Mononuclear cell (primary cell): Measurements from ENCODE around the gene SAMD4B. TPM values are rescaled to one million over a fixed set of nuclear protein-coding genes. Genes with fewer than 3 reads are reported as not detected.
A peak's percentile ranks its signal among the peaks of the same experiment; 100 is the strongest.

Source experiments
- H3K27me3 ChIP-seq: 2 replicates; pipeline ENCODE4 v1.6.0; 2011; ENCODE audit warnings: low read length, control low read depth; ENCODE audit not compliant: insufficient read depth
- H3K4me1 ChIP-seq: 2 replicates; pipeline ENCODE4 v1.5.1; 2011; ENCODE audit warnings: mild to moderate bottlenecking, low read length, control low read depth; ENCODE audit not compliant: insufficient read depth
- H3K4me3 ChIP-seq: 2 replicates; pipeline ENCODE4 v1.5.1; 2011; ENCODE audit warnings: mild to moderate bottlenecking, low read length, moderate library complexity
- H3K9me3 ChIP-seq: 2 replicates; pipeline ENCODE4 v1.5.1; 2011; ENCODE audit warnings: low read depth, mild to moderate bottlenecking, control low read depth, low read length
- total RNA-seq: library from RNA; depleted of rRNA; stranded (reverse); fragments of >200 nt; gene quantifications from one replicate; pipeline ENCODE4 v1.2.3, GENCODE V29; 2012

SAMD4B gene
- total RNA-seq, 1 donor: 30.0 TPM

DNA sequence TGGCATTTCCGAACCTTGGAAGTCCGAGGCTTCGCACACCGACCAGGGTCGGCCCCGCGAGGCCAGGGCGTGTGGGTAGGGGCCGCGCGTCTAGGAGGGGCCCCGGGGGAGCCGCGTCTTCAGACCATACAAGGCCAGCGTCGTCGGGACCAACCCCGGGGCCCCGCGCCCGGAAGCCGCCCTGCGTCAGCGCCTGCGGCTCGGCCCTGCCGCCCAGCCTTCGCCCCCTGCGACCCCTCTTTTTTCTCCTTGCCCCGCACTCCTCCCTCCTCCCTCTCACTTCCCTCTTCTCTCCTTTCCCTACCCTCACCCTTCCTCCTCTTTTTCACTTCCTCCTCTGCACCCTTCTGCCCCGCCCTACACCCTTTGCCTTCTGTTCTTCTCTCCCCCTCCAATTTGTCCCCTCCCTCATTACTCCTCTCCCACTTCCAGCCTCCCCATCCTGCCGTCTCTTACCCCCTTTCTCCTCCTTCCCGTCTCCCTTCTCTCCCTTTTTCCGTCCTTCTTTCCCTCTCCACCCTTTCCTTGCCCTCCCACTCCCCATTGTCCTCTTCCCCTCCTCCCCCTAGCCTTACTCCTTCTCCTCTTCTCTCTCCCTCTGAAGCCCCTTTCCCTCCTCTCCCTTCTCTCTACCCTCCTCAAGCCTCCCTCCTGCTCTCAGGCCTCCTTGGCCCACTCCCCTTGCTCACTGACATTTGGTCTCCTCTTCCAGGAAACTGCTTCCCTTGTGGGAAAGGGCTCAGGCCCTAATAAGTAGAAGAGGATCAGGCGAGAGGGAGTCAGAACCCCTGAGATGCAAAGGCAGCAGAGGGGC, 68.0 kb downstream of the SAMD4B start:
- H3K4me1 ChIP-seq: peaks cover 45% of the 10 kb centered on the region
- no peaks in the 10 kb centered on the region for H3K9me3 ChIP-seq
- no peaks in the 10 kb centered on the region for H3K27me3 ChIP-seq
- peak overlapping the region; percentile 100 for H3K4me3 ChIP-seq

DNA sequence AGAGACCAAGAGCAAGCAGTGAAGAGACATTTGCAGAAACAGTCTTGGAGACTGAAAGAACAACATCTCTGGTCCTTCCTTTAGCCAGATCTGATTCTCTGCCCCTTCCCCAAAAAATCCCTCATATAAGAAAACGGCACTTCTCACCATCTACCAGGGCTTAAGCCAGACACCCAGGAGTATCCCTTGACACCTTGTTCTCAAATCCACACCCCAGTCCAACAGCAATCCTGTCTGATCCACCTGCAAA, 68.5 kb downstream of the SAMD4B start:
- H3K9me3 ChIP-seq: no peaks in the 10 kb centered on the region
- H3K27me3 ChIP-seq: no peaks in the 10 kb centered on the region
- H3K4me1 ChIP-seq: peaks cover 40% of the 10 kb centered on the region
- peak overlapping the region; percentile 100 for H3K4me3 ChIP-seq

DNA sequence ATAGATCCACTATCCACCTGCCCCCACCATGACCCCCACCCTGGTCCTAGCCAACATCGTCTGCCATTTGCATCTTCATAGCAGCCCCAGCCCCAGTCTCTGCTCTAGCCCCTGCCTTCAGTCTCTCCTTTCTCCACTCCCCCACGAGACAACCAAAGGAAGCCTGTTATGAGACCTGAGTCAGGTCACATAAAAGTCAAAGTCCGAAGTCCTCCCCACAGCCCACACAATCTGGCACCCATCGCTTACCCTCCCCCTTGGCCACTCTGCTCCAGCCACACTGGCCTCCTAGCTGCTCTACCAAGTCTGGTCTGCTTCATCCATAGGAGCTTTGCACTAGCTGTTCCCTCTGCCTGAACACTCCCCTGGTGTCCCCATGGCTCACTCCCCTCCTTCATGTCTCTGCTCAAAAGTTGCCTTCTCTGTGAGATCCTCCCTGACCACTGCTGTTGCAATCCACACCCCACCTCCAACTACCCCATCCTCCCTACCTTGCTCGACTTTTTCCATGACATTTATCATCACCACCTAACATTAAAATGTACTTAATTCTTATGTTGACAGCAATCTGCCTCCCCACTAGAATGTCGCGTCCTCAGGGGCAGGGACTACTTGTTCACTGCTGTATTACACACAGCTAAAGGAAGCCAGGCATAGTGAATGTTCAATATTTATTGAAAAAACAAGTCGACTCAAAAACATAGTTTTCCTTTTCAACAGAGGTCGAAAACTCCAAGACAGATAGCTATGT, 69.0 kb downstream of the SAMD4B start:
- H3K4me1 ChIP-seq: peaks cover 35% of the 10 kb centered on the region
- H3K27me3 ChIP-seq: no peaks in the 10 kb centered on the region
- H3K4me3 ChIP-seq: peak overlapping the region; percentile 100
- no peaks in the 10 kb centered on the region for H3K9me3 ChIP-seq

DNA sequence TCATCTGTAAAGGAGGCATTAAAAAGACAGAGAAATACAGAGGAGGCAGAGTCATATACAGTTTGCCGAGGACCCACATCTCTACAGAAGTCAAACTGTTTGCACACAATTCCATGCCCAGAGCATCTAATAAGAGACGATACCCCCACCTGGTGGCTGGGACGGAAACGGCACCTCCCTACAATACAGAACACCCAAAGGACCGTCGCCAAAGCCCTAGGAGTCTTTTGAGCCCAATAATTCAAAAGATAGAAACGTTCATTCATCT, 69.5 kb downstream of the SAMD4B start:
- Histone ChIP-seq H3K27me3 (no peaks in the 10 kb centered on the region), H3K9me3 (no peaks in the 10 kb centered on the region), H3K4me1 (peaks cover 35% of the 10 kb centered on the region), H3K4me3 (peak overlapping the region; percentile 100)

DNA sequence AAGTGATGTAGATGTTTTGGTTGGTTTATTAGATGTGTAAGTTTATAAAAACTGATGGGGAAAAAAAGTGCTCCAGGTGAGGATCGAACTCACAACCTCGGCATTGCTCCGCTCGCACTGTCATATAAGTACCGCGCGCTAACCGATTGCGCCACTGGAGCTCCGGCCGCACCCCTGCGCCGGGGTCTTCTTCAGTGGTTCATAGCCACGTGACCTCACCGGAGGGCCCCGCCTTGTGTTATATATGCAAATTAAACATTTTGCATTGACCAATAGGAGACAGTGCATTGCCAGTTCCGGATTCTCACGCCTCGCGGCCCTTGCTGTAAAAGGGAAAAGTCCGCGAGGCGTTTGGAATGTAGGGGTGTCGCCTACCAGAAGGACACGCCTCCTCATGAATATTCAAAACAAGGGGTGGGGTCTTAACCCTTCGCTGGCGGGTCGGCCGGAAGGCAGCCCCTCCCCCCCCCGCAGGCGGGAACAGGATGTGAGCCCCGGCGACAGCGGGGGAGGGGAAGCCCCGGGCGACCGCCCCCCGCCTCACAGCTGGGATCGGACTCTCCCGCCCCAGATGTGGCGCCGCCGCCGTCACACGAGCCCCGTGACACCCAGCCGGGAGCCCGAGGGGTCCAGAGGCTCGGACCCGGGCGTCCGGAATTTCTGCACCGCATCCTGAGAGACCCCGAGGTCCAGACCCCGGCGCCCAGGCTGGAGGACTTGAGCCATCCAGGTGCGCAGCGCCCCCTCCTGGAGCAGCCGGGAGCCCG, 70.1 kb downstream of the SAMD4B start, which contains the start of gene PLEKHG2:
PLEKHG2 (plus strand) TSS at position 570 of the 767 bp plus-strand sequence. CDS start 1,418 bp downstream, outside the sequence.
- Histone ChIP-seq H3K4me1 (peaks cover 35% of the 10 kb centered on the region), H3K9me3 (no peaks in the 10 kb centered on the region), H3K27me3 (no peaks in the 10 kb centered on the region), H3K4me3 (peak within 1 kb of the TSS; percentile 100)

DNA sequence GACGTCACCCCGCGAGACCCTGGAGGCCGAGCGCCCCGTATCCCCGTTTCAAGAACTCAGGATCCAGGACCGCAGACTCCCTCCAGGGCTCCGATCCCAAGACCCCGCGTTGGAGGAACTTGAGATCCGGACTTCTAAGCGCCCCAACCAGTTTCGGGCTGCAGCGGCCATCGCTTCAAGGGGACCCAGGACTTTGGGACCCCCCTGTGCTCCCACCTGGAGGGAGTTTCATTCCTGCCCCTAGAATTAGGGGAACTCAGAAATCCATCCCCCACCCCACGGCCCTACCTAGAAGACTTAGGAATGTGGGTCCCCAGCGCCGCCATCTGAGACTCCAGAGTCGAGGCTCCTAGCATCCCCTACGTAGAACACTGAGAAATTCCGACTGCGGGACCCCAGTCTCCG, 70.6 kb downstream of the SAMD4B start:
- H3K4me1 ChIP-seq: peaks cover 35% of the 10 kb centered on the region
- no peaks in the 10 kb centered on the region for H3K27me3 ChIP-seq
- H3K4me3 ChIP-seq: peak overlapping the region; percentile 100
- H3K9me3 ChIP-seq: no peaks in the 10 kb centered on the region

DNA sequence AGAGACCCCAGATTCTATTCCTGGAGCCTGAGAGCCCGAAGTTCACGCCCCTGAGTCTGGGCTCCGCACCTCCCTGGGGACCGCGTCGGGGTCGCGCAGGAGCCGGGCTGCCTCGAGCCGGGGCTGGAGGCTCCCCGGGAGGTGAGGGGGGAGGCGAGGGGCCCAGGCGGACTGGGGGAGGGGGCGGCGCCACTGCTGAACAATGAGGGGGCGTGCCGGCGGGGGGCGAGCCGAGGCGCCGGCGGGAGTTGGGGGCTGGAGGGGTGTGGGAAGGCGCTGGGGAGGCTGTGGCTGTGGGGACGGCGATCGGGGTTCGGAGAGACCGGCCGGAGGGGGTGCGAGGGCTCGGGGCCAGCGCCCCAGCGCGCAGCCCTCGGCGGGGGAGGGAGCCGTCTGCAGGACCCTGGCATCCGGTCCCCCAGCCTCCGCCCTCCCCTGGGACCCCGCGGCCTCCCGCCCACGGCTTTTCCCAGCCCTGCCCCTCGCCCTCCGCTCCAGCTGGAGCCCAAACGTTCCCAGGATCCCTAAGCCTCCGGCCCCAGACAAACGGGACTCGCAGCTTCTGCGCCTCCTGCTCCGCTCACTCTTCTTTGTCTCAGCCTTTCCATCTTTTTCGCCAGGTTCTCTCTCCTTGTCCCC, 71.2 kb downstream of the SAMD4B start:
- Histone ChIP-seq H3K4me3 (peak overlapping the region; percentile 100), H3K9me3 (no peaks in the 10 kb centered on the region), H3K4me1 (peaks cover 33% of the 10 kb centered on the region), H3K27me3 (no peaks in the 10 kb centered on the region)

DNA sequence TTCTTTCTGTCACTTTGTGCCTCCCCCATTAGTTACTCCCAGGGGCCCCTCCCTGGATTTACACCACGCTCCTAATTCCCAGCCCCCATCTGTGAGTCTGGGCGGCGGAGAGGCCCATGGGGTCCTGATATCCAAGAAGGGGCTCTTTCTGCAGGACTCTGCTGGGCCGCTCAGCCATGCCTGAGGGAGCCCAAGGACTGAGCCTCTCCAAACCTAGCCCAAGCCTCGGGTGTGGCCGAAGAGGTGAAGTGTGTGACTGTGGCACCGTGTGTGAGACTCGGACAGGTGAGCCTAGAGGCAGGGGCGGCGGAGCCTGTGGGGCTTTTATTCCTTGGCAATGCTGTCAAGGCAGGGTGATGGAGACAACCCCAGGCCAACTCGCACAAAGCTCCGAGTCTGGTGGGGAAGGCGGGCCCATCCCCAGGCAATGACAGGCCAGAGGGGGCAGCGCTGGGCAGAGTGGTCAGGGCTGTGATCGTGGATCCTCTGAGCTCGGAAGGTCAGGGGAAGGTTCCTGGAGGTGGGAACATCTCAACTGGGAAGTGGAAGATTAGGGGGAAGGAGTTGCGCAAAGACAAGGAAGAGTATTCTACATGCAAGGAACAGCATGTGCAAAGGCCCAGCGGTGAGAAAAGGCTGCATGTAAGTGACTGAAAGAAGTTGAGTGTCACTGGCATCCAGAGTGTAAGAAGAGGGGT, 71.8 kb downstream of the SAMD4B start:
- H3K4me3 ChIP-seq: no peak overlapping the region
- H3K27me3 ChIP-seq: no peaks in the 10 kb centered on the region
- H3K9me3 ChIP-seq: no peaks in the 10 kb centered on the region

DNA sequence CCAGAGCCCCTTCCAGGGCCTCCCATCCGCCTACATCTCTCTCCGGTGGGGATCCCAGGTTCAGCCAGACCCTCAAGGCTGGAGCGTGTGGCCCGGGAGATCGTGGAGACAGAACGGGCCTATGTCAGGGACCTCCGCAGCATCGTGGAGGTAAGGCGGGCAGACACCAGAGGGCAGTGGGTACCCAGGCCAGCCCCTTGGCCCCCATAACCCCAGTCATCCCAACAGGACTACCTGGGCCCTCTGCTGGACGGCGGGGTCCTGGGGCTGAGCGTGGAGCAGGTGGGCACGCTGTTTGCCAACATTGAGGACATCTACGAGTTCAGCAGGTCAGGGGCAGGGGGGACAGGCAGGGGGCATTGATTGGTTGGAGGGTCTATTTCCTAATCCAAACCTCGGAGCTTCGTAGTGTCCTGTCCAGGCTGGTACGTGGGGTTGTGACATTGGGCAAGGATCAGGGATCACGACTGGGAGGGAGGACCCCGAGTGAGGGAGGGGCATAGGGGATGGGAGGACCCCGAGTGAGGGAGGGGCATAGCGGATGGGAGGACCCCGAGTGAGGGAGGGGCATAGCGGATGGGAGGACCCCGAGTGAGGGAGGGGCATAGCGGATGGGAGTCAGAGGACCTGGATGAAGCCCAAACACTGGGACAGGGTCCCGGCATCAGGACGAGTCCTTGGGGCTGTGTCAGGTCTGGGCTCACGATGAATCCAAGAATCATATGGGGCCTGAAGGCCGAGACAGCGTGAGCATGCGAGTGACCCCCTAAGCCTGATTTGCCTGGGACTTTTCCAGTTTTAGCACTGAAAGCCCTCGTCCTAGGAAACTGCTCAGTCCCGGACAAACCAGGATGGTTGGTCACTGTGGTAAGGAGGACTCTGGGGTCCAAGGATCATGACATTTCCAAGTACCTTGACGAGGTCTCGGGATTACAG, 73.2 kb downstream of the SAMD4B start:
- H3K4me1 ChIP-seq: peaks cover 25% of the 10 kb centered on the region
- no peaks in the 10 kb centered on the region for H3K9me3 ChIP-seq
- H3K27me3 ChIP-seq: no peaks in the 10 kb centered on the region
- H3K4me3 ChIP-seq: no peak overlapping the region

More for the DNA sequence above, 71.8 kb downstream of the SAMD4B start:
- H3K4me1 ChIP-seq: peaks cover 27% of the 10 kb centered on the region

DNA sequence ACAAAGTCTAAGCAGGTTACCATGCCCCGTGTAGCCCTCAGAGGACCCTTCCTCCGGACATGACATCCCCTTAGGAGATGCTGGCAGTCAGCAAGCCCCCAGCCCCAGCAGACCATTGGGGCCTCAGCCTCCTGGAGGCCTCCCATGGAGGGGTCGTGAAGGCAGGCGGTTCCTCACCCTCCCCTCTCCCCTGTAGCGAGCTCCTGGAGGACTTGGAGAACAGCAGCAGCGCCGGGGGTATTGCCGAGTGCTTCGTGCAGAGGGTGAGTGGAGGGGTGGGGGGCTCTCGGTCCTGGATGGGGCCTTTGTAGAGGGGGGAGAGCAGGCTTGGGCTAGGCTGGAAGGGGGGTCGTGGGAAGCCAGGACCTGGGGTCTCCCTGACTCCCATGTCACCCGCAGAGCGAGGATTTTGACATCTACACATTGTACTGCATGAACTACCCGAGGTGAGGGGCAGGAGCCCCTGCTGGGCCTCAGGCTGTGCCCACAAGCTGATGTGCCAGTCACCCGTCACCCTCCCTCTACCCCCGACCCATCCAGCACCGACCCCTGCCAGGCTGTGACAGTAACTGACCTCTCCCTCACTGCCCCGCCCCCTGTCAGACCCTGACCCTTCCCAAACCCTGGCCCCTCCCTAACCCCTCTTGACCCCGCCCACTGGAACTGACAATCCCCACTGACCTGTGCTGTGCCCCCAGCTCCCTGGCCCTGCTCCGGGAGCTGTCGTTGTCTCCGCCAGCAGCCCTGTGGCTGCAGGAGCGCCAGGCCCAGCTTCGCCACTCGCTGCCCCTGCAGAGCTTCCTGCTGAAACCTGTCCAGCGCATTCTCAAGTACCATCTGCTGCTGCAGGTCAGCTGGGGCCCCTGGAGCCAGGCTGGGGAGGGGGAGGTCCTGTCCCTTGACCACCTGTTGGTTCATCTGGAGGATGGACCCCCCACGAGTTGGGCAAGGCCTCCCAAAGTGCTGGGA, 74.2 kb downstream of the SAMD4B start:
- H3K4me3 ChIP-seq: no peak overlapping the region
- H3K27me3 ChIP-seq: no peaks in the 10 kb centered on the region
- no peaks in the 10 kb centered on the region for H3K9me3 ChIP-seq
- H3K4me1 ChIP-seq: peaks cover 14% of the 10 kb centered on the region

DNA sequence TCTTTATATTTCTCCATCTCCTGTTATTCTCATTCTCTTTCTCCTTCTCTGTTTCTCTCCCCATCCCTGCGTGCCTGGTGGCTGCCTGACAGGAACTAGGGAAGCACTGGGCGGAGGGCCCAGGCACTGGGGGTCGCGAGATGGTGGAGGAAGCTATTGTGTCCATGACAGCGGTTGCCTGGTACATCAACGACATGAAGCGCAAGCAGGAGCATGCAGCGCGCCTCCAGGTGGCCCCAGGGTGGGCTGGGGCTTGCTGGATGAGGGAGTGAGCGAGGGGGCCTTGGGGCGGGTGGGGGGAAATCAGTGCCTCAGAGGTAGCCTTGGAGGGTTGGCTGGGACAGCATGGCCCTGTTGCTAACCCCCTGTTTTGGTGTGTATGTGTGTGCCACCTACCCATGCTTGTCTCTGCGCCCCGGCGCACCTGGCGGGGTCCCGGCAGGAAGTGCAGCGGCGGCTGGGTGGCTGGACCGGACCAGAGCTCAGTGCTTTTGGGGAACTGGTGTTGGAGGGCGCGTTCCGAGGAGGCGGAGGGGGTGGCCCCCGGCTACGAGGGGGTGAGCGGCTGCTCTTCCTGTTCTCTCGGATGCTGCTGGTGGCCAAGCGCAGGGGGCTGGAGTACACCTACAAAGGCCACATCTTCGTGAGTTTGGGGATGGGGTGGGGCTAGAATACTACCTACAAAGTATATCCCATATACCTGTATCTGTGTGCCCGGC, 75.4 kb downstream of the SAMD4B start:
- Histone ChIP-seq H3K4me1 (peaks cover 10% of the 10 kb centered on the region), H3K9me3 (no peaks in the 10 kb centered on the region), H3K4me3 (no peak overlapping the region), H3K27me3 (no peaks in the 10 kb centered on the region)

DNA sequence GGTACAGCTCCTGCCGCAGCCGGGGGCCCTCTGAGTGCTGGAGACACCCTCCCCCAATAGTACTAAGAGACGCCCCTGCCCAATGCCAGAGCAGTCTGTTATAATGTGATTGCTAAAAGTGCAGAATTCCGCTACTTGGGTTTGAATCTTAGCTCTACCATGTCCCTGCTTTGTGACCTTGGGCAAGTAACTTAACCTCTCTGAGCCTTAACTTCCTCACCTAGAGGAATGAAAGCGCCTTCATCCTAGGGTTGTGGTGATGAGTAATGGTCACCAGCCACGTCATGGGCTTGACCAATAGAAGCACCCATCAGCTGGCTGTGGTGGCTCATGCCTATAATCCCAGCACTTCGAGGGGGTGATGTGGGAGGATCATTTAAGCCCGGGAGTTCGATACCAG, 76.8 kb downstream of the SAMD4B start:
- no peaks in the 10 kb centered on the region for H3K9me3 ChIP-seq
- H3K4me1 ChIP-seq: peaks cover 5% of the 10 kb centered on the region
- no peaks in the 10 kb centered on the region for H3K27me3 ChIP-seq
- no peak overlapping the region for H3K4me3 ChIP-seq
